NCI-H82 treated with DMSO at 0.1 percent for 48 hours (cell line): ENCODE measurements around the gene PINLYP.
A peak's percentile ranks its signal among the peaks of the same experiment; 100 is the strongest.

ENCODE experiments used
- DNase-seq: peaks from one replicate; lab custom pipeline; 2025; ENCODE audit not compliant: unreplicated experiment; lab: John Stamatoyannopoulos, UW

PINLYP gene

GRCh38 chr19:43605875-43606568, 30.4 kb downstream of the PINLYP start:
- DNase-seq: no peak

- DNase-seq: no peak
Measured at GRCh38 chr19:43606569-43607229, 31.1 kb downstream of the PINLYP start.

- no peak for DNase-seq
Measured at GRCh38 chr19:43607238-43608205, 31.9 kb downstream of the PINLYP start.

GRCh38 chr19:43609872-43610271, 34.3 kb downstream of the PINLYP start:
- DNase-seq: no peak

GRCh38 chr19:43610493-43610892, 34.9 kb downstream of the PINLYP start:
- DNase-seq: no peak

GRCh38 chr19:43611788-43612187, 36.2 kb downstream of the PINLYP start, which contains the start of gene SRRM5:
Gene SRRM5, plus strand, starts transcription at chr19:43612088. Its CDS starts 34 bp downstream, at chr19:43612122.
- DNase-seq: no peak

- no peak for DNase-seq
Measured at GRCh38 chr19:43612374-43612773, 36.8 kb downstream of the PINLYP start.

GRCh38 chr19:43616306-43616705, 40.7 kb downstream of the PINLYP start:
- DNase-seq: no peak

- no peak for DNase-seq
Measured at GRCh38 chr19:43616954-43617353, 41.4 kb downstream of the PINLYP start.

GRCh38 chr19:43618921-43619261, 43.3 kb downstream of the PINLYP start:
- DNase-seq: no peak

GRCh38 chr19:43619262-43620060, 43.9 kb downstream of the PINLYP start, which contains the start of gene ZNF428:
Gene ZNF428, minus strand, starts transcription at chr19:43619629. Its CDS starts 5,325 bp downstream, at chr19:43614304.
- peak; percentile 90 for DNase-seq

GRCh38 chr19:43620061-43621001, 44.7 kb downstream of the PINLYP start:
- DNase-seq: no peak

GRCh38 chr19:43622070-43622469, 46.5 kb downstream of the PINLYP start:
- DNase-seq: no peak

GRCh38 chr19:43622956-43623355, 47.4 kb downstream of the PINLYP start:
- DNase-seq: no peak

- DNase-seq: no peak
Measured at GRCh38 chr19:43623889-43624670, 48.5 kb downstream of the PINLYP start.

- DNase-seq: no peak
Measured at GRCh38 chr19:43624933-43625332, 49.3 kb downstream of the PINLYP start.

- no peak for DNase-seq
Measured at GRCh38 chr19:43625918-43626579, 50.4 kb downstream of the PINLYP start.

- DNase-seq: no peak
Measured at GRCh38 chr19:43626838-43627237, 51.2 kb downstream of the PINLYP start.
